Brain microvascular endothelial cell (primary cell): ENCODE results near the gene PWWP2B.

ENCODE experiments used
- DNase-seq: peaks from one replicate; pipeline ENCODE4 v3.0.0-alpha.2; 2020
- H3K27ac ChIP-seq: fragments of 250-450 bp; sonication (Bioruptor Pico); 2 replicates; pipeline ENCODE4 v1.5.1; 2020; ENCODE audit warnings: mild to moderate bottlenecking, moderate library complexity
- H3K27me3 ChIP-seq: fragments of 250-450 bp; sonication (Bioruptor Pico); replicated peaks from 2 replicates; pipeline ENCODE4 v1.5.1; 2020; ENCODE audit warnings: mild to moderate bottlenecking
- H3K36me3 ChIP-seq: fragments of 250-450 bp; sonication (Bioruptor Pico); replicated peaks from 2 replicates; pipeline ENCODE4 v1.5.1; 2020; ENCODE audit warnings: mild to moderate bottlenecking
- H3K4me3 ChIP-seq: 2 replicates; pipeline ENCODE4 v1.5.1; 2011; ENCODE audit warnings: low read depth, mild to moderate bottlenecking, control low read depth, low read length, moderate library complexity
- CTCF ChIP-seq: IDR thresholded peaks from 2 replicates; pipeline ENCODE4 v1.5.1; 2011; ENCODE audit warnings: low read depth, mild to moderate bottlenecking, moderate library complexity, low read length, control low read depth, inconsistent platforms; ENCODE audit errors: missing control alignments
- in situ Hi-C: cut with HindIII; loops from 2 replicates; pipeline ENCODE4 v1.10.0; 2017; ENCODE audit warnings: low sequenced_read_pairs, low pct_ligation_motif_present

The PWWP2B gene

GRCh38 chr10:132396494-132397035 is 435 bp upstream of the PWWP2B start:
- no peak for DNase-seq
- H3K27ac ChIP-seq = no peak overlapping the region

GRCh38 chr10:132397671-132398565 is 918 bp downstream of the PWWP2B start:
- Histone ChIP-seq H3K27ac (no peak overlapping the region), H3K27me3 (no peaks in the 10 kb centered on the region), H3K4me3 (peak overlapping the region; percentile 63), H3K36me3 (no peaks in the 10 kb centered on the region)
- no peak for DNase-seq
- in situ Hi-C loops = no loop called here
- no peak for TF ChIP-seq CTCF

More at GRCh38 chr10:132396494-132397035, 435 bp upstream of the PWWP2B start:
- H3K4me3 ChIP-seq = peak overlapping the region; percentile 41
- H3K36me3 ChIP-seq = no peaks in the 10 kb centered on the region
- TF ChIP-seq CTCF = peak; percentile 24
- no peaks in the 10 kb centered on the region for H3K27me3 ChIP-seq
- in situ Hi-C loops = no loop called here

DNA sequence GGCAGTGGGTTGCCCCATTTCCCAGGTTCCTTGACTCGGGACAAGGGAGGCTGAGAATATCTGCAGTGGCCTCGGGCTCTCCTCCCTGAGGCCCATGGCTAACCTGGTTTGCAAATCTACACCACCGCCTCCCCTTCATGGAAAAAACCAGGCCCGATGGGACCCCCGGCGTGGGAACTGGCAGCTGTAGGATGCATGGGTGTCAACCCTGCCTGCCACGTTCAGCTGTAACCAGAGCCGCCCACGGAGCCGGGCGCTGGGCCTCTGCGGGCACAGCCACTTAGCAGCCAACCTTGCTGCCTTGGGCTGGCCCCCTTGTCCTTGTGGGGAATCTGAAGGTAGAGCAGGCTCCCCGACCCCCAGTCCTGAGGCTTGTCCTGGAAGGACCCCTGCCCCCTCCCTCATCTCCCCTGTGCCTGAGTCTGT is 1.6 kb downstream of the PWWP2B start:
- Histone ChIP-seq H3K27ac (no peak overlapping the region), H3K36me3 (no peaks in the 10 kb centered on the region), H3K27me3 (no peaks in the 10 kb centered on the region), H3K4me3 (no peak overlapping the region)
- in situ Hi-C loops = no loop called here
- TF ChIP-seq CTCF = no peak
- no peak for DNase-seq

- Histone ChIP-seq H3K4me3 (no peak overlapping the region), H3K36me3 (no peaks in the 10 kb centered on the region), H3K27me3 (no peaks in the 10 kb centered on the region), H3K27ac (no peak overlapping the region)
- no peak for TF ChIP-seq CTCF
- no peak for DNase-seq
- in situ Hi-C loops = no loop called here
These were observed 2.4 kb downstream of the PWWP2B start for GRCh38 chr10:132399117-132400035.

DNA sequence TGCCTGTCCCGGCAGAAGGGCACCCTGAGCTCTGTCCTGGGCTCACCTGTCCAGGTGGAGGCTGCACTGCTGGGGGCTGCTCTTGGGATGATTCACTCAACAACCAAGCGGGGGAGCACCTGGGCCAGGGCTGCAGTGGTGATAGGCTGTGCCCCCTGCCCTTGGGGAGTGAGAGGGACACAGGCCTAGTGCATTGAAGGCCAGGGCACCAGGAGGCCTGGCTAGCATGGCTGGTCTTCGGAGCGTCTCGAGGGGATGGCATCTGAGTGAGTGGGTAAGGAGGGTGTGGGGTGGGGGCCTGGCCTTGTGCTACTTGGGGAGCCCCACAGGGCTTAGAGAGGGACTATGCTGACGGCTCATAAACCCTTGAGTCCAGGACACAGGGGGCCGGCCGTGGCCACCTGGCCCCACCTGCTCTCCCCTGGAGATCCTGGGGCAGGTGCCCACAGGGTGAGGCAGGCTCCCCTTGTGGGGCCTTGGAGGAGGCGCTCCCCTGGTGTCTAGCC is 3.1 kb downstream of the PWWP2B start:
- TF ChIP-seq CTCF = no peak
- no peak overlapping the region for H3K27ac ChIP-seq
- H3K4me3 ChIP-seq = no peak overlapping the region
- no peaks in the 10 kb centered on the region for H3K36me3 ChIP-seq
- in situ Hi-C loops = no loop called here
- no peaks in the 10 kb centered on the region for H3K27me3 ChIP-seq
- no peak for DNase-seq
